HepG2 (cell line): ENCODE measurements around the gene HK2. TPM values are rescaled to one million over a fixed set of nuclear protein-coding genes. Genes with fewer than 3 reads are reported as not detected.

Source experiments
- AKNA ChIP-seq: sonication (generic); formaldehyde crosslinking; IDR thresholded peaks from 2 replicates; pipeline ENCODE4 v1.4.0; 2020; ENCODE audit warnings: missing genetic modification reagents, borderline replicate concordance
- CHD4 ChIP-seq: fragments of 200-600 bp; sonication (generic); IDR thresholded peaks from 2 replicates; pipeline ENCODE4 v1.7.0; 2017; ENCODE audit warnings: mild to moderate bottlenecking, low read length, borderline replicate concordance
- KAT8 ChIP-seq: IDR thresholded peaks from 2 replicates; pipeline ENCODE4 v1.6.1; 2016; ENCODE audit warnings: missing genetic modification reagents, missing compliant biosample characterization
- NKX3-1 ChIP-seq: sonication (generic); formaldehyde crosslinking; IDR thresholded peaks from 2 replicates; pipeline ENCODE4 v1.5.0; 2020; ENCODE audit warnings: missing genetic modification reagents
- PLRG1 ChIP-seq: fragments of 450-650 bp; conservative IDR thresholded peaks from 2 replicates; pipeline ENCODE4 v1.6.1; 2016
- POLR2AphosphoS5 ChIP-seq: IDR thresholded peaks from 2 replicates; pipeline ENCODE4 v1.6.1; 2012; ENCODE audit warnings: low read depth, low read length
- PREB ChIP-seq: sonication (generic); formaldehyde crosslinking; IDR thresholded peaks from 2 replicates; pipeline ENCODE4 v1.4.0; 2020; ENCODE audit warnings: missing genetic modification reagents
- RAD51 ChIP-seq: fragments of 450-650 bp; IDR thresholded peaks from 2 replicates; pipeline ENCODE4 v1.6.1; 2016; ENCODE audit warnings: borderline replicate concordance
- TAF15 ChIP-seq: fragments of 200-400 bp; formaldehyde crosslinking; IDR thresholded peaks from one replicate; pipeline ENCODE4 v1.6.1; 2018; ENCODE audit warnings: mild to moderate bottlenecking, low read depth, low read length; ENCODE audit not compliant: poor library complexity, severe bottlenecking
- ZNF234 ChIP-seq: sonication (generic); formaldehyde crosslinking; conservative IDR thresholded peaks from 2 replicates; pipeline ENCODE4 v1.5.1; 2020; ENCODE audit warnings: mild to moderate bottlenecking, missing genetic modification reagents
- ZNF33B ChIP-seq: sonication (generic); formaldehyde crosslinking; IDR thresholded peaks from 2 replicates; pipeline ENCODE4 v1.5.1; 2020; ENCODE audit warnings: mild to moderate bottlenecking, missing genetic modification reagents
- polyA plus RNA-seq, 8 experiments: library from polyadenylated mRNA; depleted of rRNA in 3 of 8; stranded (reverse) in 7 of 8; unstranded in 1 of 8; fragments of >200 nt; fragmentation: Illumina TruSeq in 4 of 8; extraction: Trizol in 4 of 8; gene quantifications; 2 replicates each; pipeline versions ENCODE4 v1.2.1 to v1.2.3, GENCODE V29; 2011 to 2016; ENCODE audit warnings: low read depth in 4 of 8, missing spikeins in 1 of 8, mixed read lengths in 1 of 8; ENCODE audit not compliant: insufficient read depth in 1 of 8
- total RNA-seq, 5 experiments: library from RNA; depleted of rRNA; stranded (reverse); fragments of >200 nt; fragmentation: Illumina TruSeq; extraction: Trizol; gene quantifications; 2 replicates each; pipeline ENCODE4 v1.2.3, GENCODE V29; 2016; ENCODE audit warnings: low read depth in 1 of 5
- TF ChIP-seq, protein P1 (sequence below): sonication (generic); formaldehyde crosslinking; IDR thresholded peaks from 2 replicates; pipeline ENCODE4 v1.4.0; 2020; ENCODE audit warnings: missing genetic modification reagents
- TF ChIP-seq, protein P2 (sequence below): sonication (generic); formaldehyde crosslinking; IDR thresholded peaks from 2 replicates; pipeline ENCODE4 v1.4.0; 2020; ENCODE audit warnings: missing genetic modification reagents
- TF ChIP-seq, protein P3 (sequence below): sonication (generic); formaldehyde crosslinking; IDR thresholded peaks from 2 replicates; pipeline ENCODE4 v1.4.0; 2020; ENCODE audit warnings: missing genetic modification reagents, mild to moderate bottlenecking, borderline replicate concordance

Gene HK2
- total and polyA plus RNA-seq, 2 of the 13 experiments (the other 11 are each of a cell fraction or from before 2014, with no cell fraction given) = 13.2 to 101 TPM

GRCh38 chr2:74834792-74835755, 1.1 kb downstream of the HK2 start (continued):
- TF ChIP-seq AKNA (no peak), NKX3-1 (CRISPR knock-in tag) (peak; percentile 51; the same call in 1 of the 2 replicates), KAT8 (CRISPR knock-in tag) (peak; percentile 68), CHD4 (no peak), PREB (CRISPR knock-in tag) (peak; percentile 91), TAF15 (peak; percentile 61), POLR2AphosphoS5 (peak; percentile 63), ZNF33B (0 out of 2 replicates have a peak, but pooled peaks have one; percentile 13), RAD51 (no peak), ZNF234 (CRISPR knock-in tag) (no peak; the same call in 1 of the 2 replicates), PLRG1 (no peak)
- TF ChIP-seq, protein P1, sequence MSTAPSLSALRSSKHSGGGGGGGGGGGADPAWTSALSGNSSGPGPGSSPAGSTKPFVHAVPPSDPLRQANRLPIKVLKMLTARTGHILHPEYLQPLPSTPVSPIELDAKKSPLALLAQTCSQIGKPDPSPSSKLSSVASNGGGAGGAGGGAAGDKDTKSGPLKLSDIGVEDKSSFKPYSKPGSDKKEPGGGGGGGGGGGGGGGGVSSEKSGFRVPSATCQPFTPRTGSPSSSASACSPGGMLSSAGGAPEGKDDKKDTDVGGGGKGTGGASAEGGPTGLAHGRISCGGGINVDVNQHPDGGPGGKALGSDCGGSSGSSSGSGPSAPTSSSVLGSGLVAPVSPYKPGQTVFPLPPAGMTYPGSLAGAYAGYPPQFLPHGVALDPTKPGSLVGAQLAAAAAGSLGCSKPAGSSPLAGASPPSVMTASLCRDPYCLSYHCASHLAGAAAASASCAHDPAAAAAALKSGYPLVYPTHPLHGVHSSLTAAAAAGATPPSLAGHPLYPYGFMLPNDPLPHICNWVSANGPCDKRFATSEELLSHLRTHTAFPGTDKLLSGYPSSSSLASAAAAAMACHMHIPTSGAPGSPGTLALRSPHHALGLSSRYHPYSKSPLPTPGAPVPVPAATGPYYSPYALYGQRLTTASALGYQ = no peak; the same call in 1 of the 2 replicates
- TF ChIP-seq, protein P2, sequence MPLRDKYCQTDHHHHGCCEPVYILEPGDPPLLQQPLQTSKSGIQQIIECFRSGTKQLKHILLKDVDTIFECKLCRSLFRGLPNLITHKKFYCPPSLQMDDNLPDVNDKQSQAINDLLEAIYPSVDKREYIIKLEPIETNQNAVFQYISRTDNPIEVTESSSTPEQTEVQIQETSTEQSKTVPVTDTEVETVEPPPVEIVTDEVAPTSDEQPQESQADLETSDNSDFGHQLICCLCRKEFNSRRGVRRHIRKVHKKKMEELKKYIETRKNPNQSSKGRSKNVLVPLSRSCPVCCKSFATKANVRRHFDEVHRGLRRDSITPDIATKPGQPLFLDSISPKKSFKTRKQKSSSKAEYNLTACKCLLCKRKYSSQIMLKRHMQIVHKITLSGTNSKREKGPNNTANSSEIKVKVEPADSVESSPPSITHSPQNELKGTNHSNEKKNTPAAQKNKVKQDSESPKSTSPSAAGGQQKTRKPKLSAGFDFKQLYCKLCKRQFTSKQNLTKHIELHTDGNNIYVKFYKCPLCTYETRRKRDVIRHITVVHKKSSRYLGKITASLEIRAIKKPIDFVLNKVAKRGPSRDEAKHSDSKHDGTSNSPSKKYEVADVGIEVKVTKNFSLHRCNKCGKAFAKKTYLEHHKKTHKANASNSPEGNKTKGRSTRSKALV (CRISPR knock-in tag) = no peak; the same call in 1 of the 2 replicates
- TF ChIP-seq, protein P3, sequence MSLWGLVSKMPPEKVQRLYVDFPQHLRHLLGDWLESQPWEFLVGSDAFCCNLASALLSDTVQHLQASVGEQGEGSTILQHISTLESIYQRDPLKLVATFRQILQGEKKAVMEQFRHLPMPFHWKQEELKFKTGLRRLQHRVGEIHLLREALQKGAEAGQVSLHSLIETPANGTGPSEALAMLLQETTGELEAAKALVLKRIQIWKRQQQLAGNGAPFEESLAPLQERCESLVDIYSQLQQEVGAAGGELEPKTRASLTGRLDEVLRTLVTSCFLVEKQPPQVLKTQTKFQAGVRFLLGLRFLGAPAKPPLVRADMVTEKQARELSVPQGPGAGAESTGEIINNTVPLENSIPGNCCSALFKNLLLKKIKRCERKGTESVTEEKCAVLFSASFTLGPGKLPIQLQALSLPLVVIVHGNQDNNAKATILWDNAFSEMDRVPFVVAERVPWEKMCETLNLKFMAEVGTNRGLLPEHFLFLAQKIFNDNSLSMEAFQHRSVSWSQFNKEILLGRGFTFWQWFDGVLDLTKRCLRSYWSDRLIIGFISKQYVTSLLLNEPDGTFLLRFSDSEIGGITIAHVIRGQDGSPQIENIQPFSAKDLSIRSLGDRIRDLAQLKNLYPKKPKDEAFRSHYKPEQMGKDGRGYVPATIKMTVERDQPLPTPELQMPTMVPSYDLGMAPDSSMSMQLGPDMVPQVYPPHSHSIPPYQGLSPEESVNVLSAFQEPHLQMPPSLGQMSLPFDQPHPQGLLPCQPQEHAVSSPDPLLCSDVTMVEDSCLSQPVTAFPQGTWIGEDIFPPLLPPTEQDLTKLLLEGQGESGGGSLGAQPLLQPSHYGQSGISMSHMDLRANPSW (CRISPR knock-in tag) = no peak
